Right lobe of liver (tissue), 6 donors: Measurements from ENCODE around the gene MS4A15. TPM values are rescaled to one million over a fixed set of nuclear protein-coding genes. Genes with fewer than 3 reads are reported as not detected.

Experiments used
- ATAC-seq, 4 donors: fragments of 200-7000 bp; cut with Tn5 transposase; one replicate each; pipeline ENCODE4 v1.9.1; 2020; ENCODE audit warnings: mild to moderate bottlenecking in 4 of 4, moderate library complexity in 4 of 4
- DNase-seq, 3 donors: peaks; one replicate each; pipeline ENCODE4 v3.0.0-alpha.2; 2020
- H3K27ac ChIP-seq, 3 donors: fragments of 200-600 bp; one replicate each; pipeline ENCODE4 v1.8.0; 2022
- H3K27me3 ChIP-seq, 2 donors: fragments of 200-600 bp; one replicate each; pipeline ENCODE4 v1.8.0; 2022
- H3K36me3 ChIP-seq, 4 donors: fragments of 200-600 bp; sonication (generic) in 1 of 4; one replicate each; pipeline versions ENCODE4 v1.5.1 to v1.8.0; 2017 to 2022; ENCODE audit warnings: control low read depth in 1 of 4
- H3K4me1 ChIP-seq, 4 donors: fragments of 200-600 bp; sonication (generic) in 1 of 4; one replicate each; pipeline versions ENCODE4 v1.5.1 to v1.8.0; 2017 to 2022; ENCODE audit warnings: control low read depth in 1 of 4
- H3K4me3 ChIP-seq, 3 donors: fragments of 200-600 bp; one replicate each; pipeline ENCODE4 v1.8.0; 2022
- H3K9me3 ChIP-seq, 4 donors: fragments of 200-600 bp; sonication (generic) in 1 of 4; one replicate each; pipeline versions ENCODE4 v1.5.1 to v1.8.0; 2017 to 2022; ENCODE audit warnings: control low read depth in 1 of 4
- CTCF ChIP-seq, 4 donors: fragments of 200-600 bp in 3 of 4; fragments of 450-650 bp in 1 of 4; IDR thresholded peaks; one replicate each; pipeline versions ENCODE4 v1.5.1 to v1.8.0; 2016 to 2022; ENCODE audit warnings: antibody characterized with exemption in 4 of 4, mild to moderate bottlenecking in 2 of 4
- POLR2A ChIP-seq: fragments of 450-650 bp; IDR thresholded peaks from one replicate; pipeline ENCODE4 v1.6.1; 2017; ENCODE audit warnings: antibody characterized with exemption, mild to moderate bottlenecking
- WGBS: methylation state at CpG from one replicate; pipeline ENCODE4 v1.1.6; 2018; ENCODE audit warnings: low coverage, low lambda C conversion rate; ENCODE audit not compliant: insufficient coverage; ENCODE audit errors: missing lambda C conversion rate; 5-methylcytosine and 5-hydroxymethylcytosine counted together
- intact Hi-C, 2 donors: fragments of 100-400 bp; cut with DNase I; formaldehyde crosslinking; loops; one replicate each; pipeline versions ENCODE4 v1.11.2 to v1.14.1; 2022
- total RNA-seq, 6 experiments: library from RNA; depleted of rRNA in 2 of 6; stranded (reverse); fragments of >200 nt in 2 of 6; fragmentation: NEBNext Ultra II Directional in 3 of 6; extraction: Animal tissue kit (Norgen Biotek cat#: 25700) in 3 of 6; gene quantifications; one replicate each; pipeline versions ENCODE4 v1.1.0 to v1.2.4, GENCODE V29; 2016 to 2023
- donor health status: DM: no; HTN: yes; CAD: no.
- donor health status: DM: no; HTN: no; CAD: no.
- donor health status: DM: no; HTN: no; CAD: no.
- donor health status: DM: no; HTN: yes; CAD: no.
- donor health status: DM: no; HTN: yes; CAD: no.

Gene MS4A15
- total RNA-seq, 6 experiments from 2014 or later, result not detected

GRCh38 chr11:60717956-60718355 lies 38.7 kb upstream of the MS4A15 start:
- Histone ChIP-seq H3K27me3 (no peaks in the 10 kb centered on the region), H3K4me3 (no peak overlapping the region), H3K4me1 (no peaks in the 10 kb centered on the region), H3K9me3 (no peaks in the 10 kb centered on the region), H3K36me3 (no peaks in the 10 kb centered on the region), H3K27ac (no peak overlapping the region)
- no peak for TF ChIP-seq CTCF (IDR thresholded peaks at IDR 0.05)
- no peak for TF ChIP-seq POLR2A
- intact Hi-C loops, result no loop called here
- no peak for DNase-seq
- WGBS, result 38% methylated on average over 3 of the region's 5 CpGs
- ATAC-seq, result no peak

- TF ChIP-seq CTCF (IDR thresholded peaks at IDR 0.05) (no peak), POLR2A (no peak)
- ATAC-seq, result no peak
- WGBS, result 48% methylated on average over 4 of the region's 10 CpGs
- H3K27ac ChIP-seq, result no peak overlapping the region
- no peaks in the 10 kb centered on the region for H3K27me3 ChIP-seq
- no peak for DNase-seq
- intact Hi-C loops, result no loop called here
- no peaks in the 10 kb centered on the region for H3K9me3 ChIP-seq
- H3K4me3 ChIP-seq, result no peak overlapping the region
- H3K36me3 ChIP-seq, result no peaks in the 10 kb centered on the region
- no peaks in the 10 kb centered on the region for H3K4me1 ChIP-seq
Observed at GRCh38 chr11:60718524-60719316, 37.9 kb upstream of the MS4A15 start.

- TF ChIP-seq CTCF (IDR thresholded peaks at IDR 0.05) (no peak), POLR2A (no peak)
- Histone ChIP-seq H3K27ac (no peak overlapping the region), H3K4me3 (no peak overlapping the region), H3K36me3 (no peaks in the 10 kb centered on the region), H3K4me1 (no peaks in the 10 kb centered on the region), H3K27me3 (no peaks in the 10 kb centered on the region), H3K9me3 (no peaks in the 10 kb centered on the region)
- WGBS, result 66% methylated on average over 4 of the region's 4 CpGs
- ATAC-seq (no peak), DNase-seq (no peak)
- intact Hi-C loops, result no loop called here
Observed at GRCh38 chr11:60719391-60719790, 37.3 kb upstream of the MS4A15 start.

- intact Hi-C loops, result no loop called here
- WGBS, result 56% methylated on average over 6 of the region's 6 CpGs
- Histone ChIP-seq H3K27me3 (no peaks in the 10 kb centered on the region), H3K4me3 (no peak overlapping the region), H3K9me3 (no peaks in the 10 kb centered on the region), H3K27ac (no peak overlapping the region), H3K36me3 (no peaks in the 10 kb centered on the region), H3K4me1 (no peaks in the 10 kb centered on the region)
- ATAC-seq (no peak), DNase-seq (no peak)
- no peak for TF ChIP-seq CTCF (IDR thresholded peaks at IDR 0.05)
Observed at GRCh38 chr11:60720460-60720859, 36.2 kb upstream of the MS4A15 start.
